H9 (cell line): Measurements from ENCODE around the gene HIP1R. TPM values are rescaled to one million over a fixed set of nuclear protein-coding genes. Genes with fewer than 3 reads are reported as not detected.

Source experiments
- DNase-seq: peaks from one replicate; pipeline ENCODE4 v3.0.0-alpha.2; 2017
- H2AFZ ChIP-seq: one replicate; pipeline ENCODE4 v1.6.1; 2013; ENCODE audit warnings: mild to moderate bottlenecking, low read length, control low read depth, moderate library complexity
- H2AK5ac ChIP-seq: 2 replicates; pipeline ENCODE4 v1.6.1; 2013; ENCODE audit warnings: low read length, control low read depth, mixed read lengths; ENCODE audit not compliant: insufficient read length
- H2BK120ac ChIP-seq: one replicate; pipeline ENCODE4 v1.6.1; 2013; ENCODE audit warnings: low read depth, mild to moderate bottlenecking, low read length, control low read depth, inconsistent platforms; ENCODE audit not compliant: poor library complexity, severe bottlenecking
- H2BK12ac ChIP-seq: 2 replicates; pipeline ENCODE4 v1.6.1; 2013; ENCODE audit warnings: low read length, control low read depth, mixed read lengths, low read depth; ENCODE audit not compliant: insufficient read length
- H2BK15ac ChIP-seq: 2 replicates; pipeline ENCODE4 v1.6.1; 2013; ENCODE audit warnings: low read depth, low read length, control low read depth
- H2BK20ac ChIP-seq: one replicate; pipeline ENCODE4 v1.6.1; 2013; ENCODE audit warnings: low read depth, mild to moderate bottlenecking, low read length, control low read depth, inconsistent platforms; ENCODE audit not compliant: poor library complexity, severe bottlenecking
- H2BK5ac ChIP-seq: 2 replicates; pipeline ENCODE4 v1.6.1; 2013; ENCODE audit warnings: low read length, control low read depth, mixed read lengths; ENCODE audit not compliant: insufficient read length
- H3K14ac ChIP-seq: 2 replicates; pipeline ENCODE4 v1.6.1; 2013; ENCODE audit warnings: low read length, control low read depth; ENCODE audit not compliant: insufficient read depth
- H3K18ac ChIP-seq: 2 replicates; pipeline ENCODE4 v1.6.1; 2013; ENCODE audit warnings: low read depth, mild to moderate bottlenecking, mixed read lengths, low read length, control low read depth; ENCODE audit not compliant: insufficient read length
- H3K23ac ChIP-seq: 2 replicates; pipeline ENCODE4 v1.6.1; 2013; ENCODE audit warnings: low read length, control low read depth, mixed read lengths, low read depth; ENCODE audit not compliant: insufficient read length
- H3K23me2 ChIP-seq: 2 replicates; pipeline ENCODE4 v1.6.1; 2013; ENCODE audit warnings: low read depth, mild to moderate bottlenecking, mixed read lengths, low read length, control low read depth; ENCODE audit not compliant: insufficient read length, poor library complexity, severe bottlenecking
- H3K27ac ChIP-seq: 2 replicates; pipeline ENCODE4 v1.5.1; 2013; ENCODE audit warnings: low read length, control low read depth, mixed read lengths, low read depth; ENCODE audit not compliant: insufficient read length
- H3K27me3 ChIP-seq: 2 replicates; pipeline ENCODE4 v1.6.1; 2013; ENCODE audit warnings: low read length, control low read depth, inconsistent platforms; ENCODE audit not compliant: insufficient read depth
- H3K4ac ChIP-seq: 2 replicates; pipeline ENCODE4 v1.6.1; 2013; ENCODE audit warnings: low read depth, mild to moderate bottlenecking, control low read depth, inconsistent platforms, low read length, moderate library complexity
- H3K4me1 ChIP-seq: 2 replicates; pipeline ENCODE4 v1.6.1; 2013; ENCODE audit warnings: low read length, control low read depth, inconsistent platforms; ENCODE audit not compliant: insufficient read depth
- H3K4me2 ChIP-seq: 2 replicates; pipeline ENCODE4 v1.6.1; 2013; ENCODE audit warnings: low read length, control low read depth, mixed read lengths; ENCODE audit not compliant: insufficient read length, insufficient read depth
- H3K56ac ChIP-seq: 2 replicates; pipeline ENCODE4 v1.6.1; 2013; ENCODE audit warnings: low read depth, mild to moderate bottlenecking, mixed read lengths, low read length, control low read depth; ENCODE audit not compliant: insufficient read length
- H3K79me1 ChIP-seq: 2 replicates; pipeline ENCODE4 v1.6.1; 2013; ENCODE audit warnings: low read depth, mild to moderate bottlenecking, moderate library complexity, low read length, control low read depth, inconsistent platforms; ENCODE audit not compliant: insufficient read depth, poor library complexity, severe bottlenecking
- H3K79me2 ChIP-seq: 2 replicates; pipeline ENCODE4 v1.6.1; 2013; ENCODE audit warnings: low read length, control low read depth, inconsistent platforms; ENCODE audit not compliant: insufficient read depth
- H3K9ac ChIP-seq: 2 replicates; pipeline ENCODE4 v1.6.1; 2013; ENCODE audit warnings: low read length, control low read depth, mixed read lengths; ENCODE audit not compliant: insufficient read length; ENCODE audit errors: extremely low read depth
- H3K9me3 ChIP-seq: one replicate; pipeline ENCODE4 v1.6.1; 2013; ENCODE audit warnings: low read depth, low read length, inconsistent platforms; ENCODE audit not compliant: control insufficient read depth
- H3T11ph ChIP-seq: one replicate; pipeline ENCODE4 v1.6.1; 2013; ENCODE audit warnings: mild to moderate bottlenecking, low read length, control low read depth, inconsistent platforms
- H4K20me1 ChIP-seq: one replicate; pipeline ENCODE4 v1.6.1; 2013; ENCODE audit not compliant: control insufficient read depth, insufficient read length, insufficient read depth
- H4K5ac ChIP-seq: 2 replicates; pipeline ENCODE4 v1.6.1; 2013; ENCODE audit warnings: low read depth, mild to moderate bottlenecking, mixed read lengths, low read length, control low read depth; ENCODE audit not compliant: insufficient read length
- H4K8ac ChIP-seq: replicated peaks from 2 replicates; pipeline ENCODE4 v1.6.1; 2013; ENCODE audit warnings: low read length, control low read depth, mixed read lengths, low read depth; ENCODE audit not compliant: insufficient read length
- H4K91ac ChIP-seq: 2 replicates; pipeline ENCODE4 v1.6.1; 2013; ENCODE audit warnings: low read depth, mild to moderate bottlenecking, moderate library complexity, mixed read lengths, low read length, control low read depth; ENCODE audit not compliant: insufficient read length
- H3K27ac Mint-ChIP-seq, 3 experiments: 2 replicates in 2 of 3; 3 replicates in 1 of 3; pipeline ENCODE4 v1.8.0; 2020 to 2021; ENCODE audit warnings: mixed read lengths in 3 of 3, mild to moderate bottlenecking in 1 of 3, moderate library complexity in 1 of 3
- H3K27me3 Mint-ChIP-seq: 2 replicates; pipeline ENCODE4 v1.8.0; 2021; ENCODE audit warnings: low read depth, mild to moderate bottlenecking, moderate library complexity, mixed read lengths
- H3K36me3 Mint-ChIP-seq, 3 experiments: 2 replicates in 2 of 3; 3 replicates in 1 of 3; pipeline ENCODE4 v1.8.0; 2020 to 2021; ENCODE audit warnings: low read depth in 3 of 3, mixed read lengths in 3 of 3; ENCODE audit not compliant: insufficient read depth in 1 of 3
- H3K4me1 Mint-ChIP-seq, 2 experiments: 2 replicates each; pipeline ENCODE4 v1.8.0; 2020; ENCODE audit warnings: mixed read lengths in 2 of 2
- H3K4me3 Mint-ChIP-seq, 2 experiments: 2 replicates in 1 of 2; 3 replicates in 1 of 2; pipeline ENCODE4 v1.8.0; 2020 to 2021; ENCODE audit warnings: mild to moderate bottlenecking in 2 of 2, mixed read lengths in 2 of 2, moderate library complexity in 1 of 2
- H3K9me3 Mint-ChIP-seq, 2 experiments: 2 replicates in 1 of 2; 3 replicates in 1 of 2; pipeline ENCODE4 v1.8.0; 2020; ENCODE audit warnings: mild to moderate bottlenecking in 2 of 2, mixed read lengths in 2 of 2, moderate library complexity in 1 of 2
- WGBS: extraction: QIAGEN DNeasy Blood & Tissue Kit; methylation state at CpG from one replicate; pipeline ENCODE4 v1.1.7; 2013; ENCODE audit warnings: missing lambda C conversion rate, low lambda C conversion rate, mixed read lengths; ENCODE audit not compliant: insufficient read length; ENCODE audit errors: extremely low coverage; 5-methylcytosine and 5-hydroxymethylcytosine counted together
- total RNA-seq: library from RNA; stranded (reverse); gene quantifications from 2 replicates; pipeline ENCODE4 v1.2.1, GENCODE V29; 2021
- TF ChIP-seq, protein P1 (sequence below): fragments of 200-600 bp; sonication (generic); conservative IDR thresholded peaks from 3 replicates; pipeline ENCODE4 v1.8.0; 2021; ENCODE audit warnings: antibody characterized with exemption, mild to moderate bottlenecking

Gene HIP1R
- total RNA-seq, 1 experiment from 2014 or later, result 17.4 TPM

DNA sequence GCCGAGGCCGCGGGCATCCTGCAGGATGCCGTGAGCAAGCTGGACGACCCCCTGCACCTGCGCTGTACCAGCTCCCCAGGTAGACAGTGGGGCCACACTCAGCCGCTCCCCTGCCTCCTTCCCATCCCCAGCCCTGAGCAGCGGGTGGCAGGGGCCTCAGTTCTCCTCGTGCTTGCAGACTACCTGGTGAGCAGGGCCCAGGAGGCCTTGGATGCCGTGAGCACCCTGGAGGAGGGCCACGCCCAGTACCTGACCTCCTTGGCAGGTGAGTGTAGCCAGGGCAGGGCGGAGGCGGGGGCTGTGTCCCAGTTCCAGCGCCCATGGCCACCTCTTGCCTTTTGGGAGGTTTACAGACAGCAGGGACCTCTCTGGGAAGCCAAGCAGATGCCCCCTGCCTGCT, 22.9 kb downstream of the HIP1R start:
- H3K27ac Mint-ChIP-seq, result no peak overlapping the region
- TF ChIP-seq, protein P1, sequence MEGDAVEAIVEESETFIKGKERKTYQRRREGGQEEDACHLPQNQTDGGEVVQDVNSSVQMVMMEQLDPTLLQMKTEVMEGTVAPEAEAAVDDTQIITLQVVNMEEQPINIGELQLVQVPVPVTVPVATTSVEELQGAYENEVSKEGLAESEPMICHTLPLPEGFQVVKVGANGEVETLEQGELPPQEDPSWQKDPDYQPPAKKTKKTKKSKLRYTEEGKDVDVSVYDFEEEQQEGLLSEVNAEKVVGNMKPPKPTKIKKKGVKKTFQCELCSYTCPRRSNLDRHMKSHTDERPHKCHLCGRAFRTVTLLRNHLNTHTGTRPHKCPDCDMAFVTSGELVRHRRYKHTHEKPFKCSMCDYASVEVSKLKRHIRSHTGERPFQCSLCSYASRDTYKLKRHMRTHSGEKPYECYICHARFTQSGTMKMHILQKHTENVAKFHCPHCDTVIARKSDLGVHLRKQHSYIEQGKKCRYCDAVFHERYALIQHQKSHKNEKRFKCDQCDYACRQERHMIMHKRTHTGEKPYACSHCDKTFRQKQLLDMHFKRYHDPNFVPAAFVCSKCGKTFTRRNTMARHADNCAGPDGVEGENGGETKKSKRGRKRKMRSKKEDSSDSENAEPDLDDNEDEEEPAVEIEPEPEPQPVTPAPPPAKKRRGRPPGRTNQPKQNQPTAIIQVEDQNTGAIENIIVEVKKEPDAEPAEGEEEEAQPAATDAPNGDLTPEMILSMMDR, result no peak
- H3K23ac ChIP-seq, result no peak overlapping the region
- H3K18ac ChIP-seq, result no peak overlapping the region
- H3K9me3 ChIP-seq, result no peaks in the 10 kb centered on the region
- H2BK15ac ChIP-seq, result no peak overlapping the region
- no peaks in the 10 kb centered on the region for H3K9me3 Mint-ChIP-seq
- H3T11ph ChIP-seq, result no peak overlapping the region
- H3K36me3 Mint-ChIP-seq, result peaks cover 0 to 6% (median 0%) of the 10 kb centered on the region in 3 experiments; a peak in 2 of 7 replicates
- H3K9ac ChIP-seq, result no peak overlapping the region
- H4K20me1 ChIP-seq, result no peaks in the 10 kb centered on the region
- no CpG with 5 or more reads among the region's 14 CpGs for WGBS
- H3K27me3 Mint-ChIP-seq, result peaks cover 14% of the 10 kb centered on the region
- H4K5ac ChIP-seq, result no peak overlapping the region
- H4K8ac ChIP-seq, result no peak overlapping the region
- no peak overlapping the region for H2BK20ac ChIP-seq
- H3K4me1 ChIP-seq, result no peaks in the 10 kb centered on the region
- no peak overlapping the region for H2AK5ac ChIP-seq
- H4K91ac ChIP-seq, result no peak overlapping the region
- no peak overlapping the region for H2BK5ac ChIP-seq
- no peak for DNase-seq
- H3K79me2 ChIP-seq, result no peaks in the 10 kb centered on the region
- no peak overlapping the region for H2BK120ac ChIP-seq
- no peak overlapping the region for H2AFZ ChIP-seq
- no peak overlapping the region for H3K27ac ChIP-seq
- no peaks in the 10 kb centered on the region for H3K79me1 ChIP-seq
- H2BK12ac ChIP-seq, result no peak overlapping the region
- H3K14ac ChIP-seq, result no peak overlapping the region
- peaks cover 0 to 2% of the 10 kb centered on the region in 2 experiments; a peak in 1 of 4 replicates for H3K4me1 Mint-ChIP-seq
- no peaks in the 10 kb centered on the region for H3K27me3 ChIP-seq
- no peak overlapping the region for H3K56ac ChIP-seq
- H3K23me2 ChIP-seq, result no peaks in the 10 kb centered on the region
- H3K4ac ChIP-seq, result no peak overlapping the region
- no peak overlapping the region for H3K4me2 ChIP-seq
- no peak overlapping the region for H3K4me3 Mint-ChIP-seq
